ENCODE results near the gene MICAL2. TPM values are rescaled to one million over a fixed set of nuclear protein-coding genes. Genes with fewer than 3 reads are reported as not detected.

MICAL2 gene
- total RNA-seq, 1 experiment from 2014 or later: 37.4 TPM

GRCh38 chr11:12216671-12217374 is 106.4 kb downstream of the MICAL2 start:
- ChIA-PET RAD21 (ENCODE audit: low non-redundant PET in 1 of 2, low total read pairs in 2 of 2, uncharacterized antibody in 2 of 2, unreplicated experiment in 2 of 2) (no interaction called here), CTCF (no interaction called here)
- BruUV-seq (replicated peaks): no TSS peak

More at GRCh38 chr11:12216671-12217374, 106.4 kb downstream of the MICAL2 start:
- H3K4me2 ChIP-seq (ENCODE audit: low read length): no peak overlapping the region
- no peaks in the 10 kb centered on the region for H3K36me3 ChIP-seq (ENCODE audit: control insufficient read depth in 1 of 2, insufficient read depth in 2 of 2, low read length in 2 of 2)
- ATAC-seq: no peak
- H3K27me3 ChIP-seq (ENCODE audit: insufficient read depth, low read length): no peaks in the 10 kb centered on the region
- H3K79me2 ChIP-seq (ENCODE audit: insufficient read depth, low read length): no peaks in the 10 kb centered on the region
- POLR2A ChIA-PET: no interaction called here
- peaks cover 39 to 43% of the 10 kb centered on the region in 2 experiments for H3K4me1 ChIP-seq (ENCODE audit: control insufficient read depth in 1 of 2, insufficient read depth in 2 of 2, low read length in 2 of 2)
- TF ChIP-seq ZFX (IDR thresholded peaks at IDR 0.05) (no peak), EGR1 (IDR thresholded peaks at IDR 0.05; ENCODE audit: low read depth) (no peak), ATF3 (IDR thresholded peaks at IDR 0.05) (no peak), FOSL1 (IDR thresholded peaks at IDR 0.05; ENCODE audit: low read depth) (no peak), CTCF (IDR thresholded peaks at IDR 0.05 in 2 of 3, conservative IDR thresholded peaks at IDR 0.05 in 1 of 3; ENCODE audit: borderline replicate concordance in 1 of 3, insufficient read depth in 1 of 3, low read depth in 2 of 3, low read length in 2 of 3) (no peak), EZH2phosphoT487 (IDR thresholded peaks at IDR 0.05; ENCODE audit: borderline replicate concordance) (no peak), CEBPB (IDR thresholded peaks at IDR 0.05; ENCODE audit: low read depth) (no peak), SRF (IDR thresholded peaks at IDR 0.05; ENCODE audit: low read depth) (no peak), POLR2A (IDR thresholded peaks at IDR 0.05; ENCODE audit: borderline replicate concordance, extremely low read depth, insufficient read depth, insufficient read length) (no peak), MAX (IDR thresholded peaks at IDR 0.05) (no peak), REST (IDR thresholded peaks at IDR 0.05; ENCODE audit: low read depth) (no peak), SP1 (IDR thresholded peaks at IDR 0.05; ENCODE audit: low read depth) (no peak), EZH2 (IDR thresholded peaks at IDR 0.05) (no peak), ZNF274 (IDR thresholded peaks at IDR 0.05; ENCODE audit: low read depth, low read length) (no peak), ZBTB33 (IDR thresholded peaks at IDR 0.05; ENCODE audit: extremely low read depth, insufficient replicate concordance, low read length) (no peak), JUND (IDR thresholded peaks at IDR 0.05) (no peak), YY1 (IDR thresholded peaks at IDR 0.05; ENCODE audit: extremely low read depth, insufficient replicate concordance, low read depth, low read length) (no peak), POLR2AphosphoS5 (IDR thresholded peaks at IDR 0.05; ENCODE audit: low read depth, low read length) (no peak)
- H2AFZ ChIP-seq (ENCODE audit: low read depth, low read length, poor library complexity, severe bottlenecking): no peak overlapping the region
- no peak overlapping the region for H3K27ac ChIP-seq (ENCODE audit: low read depth, low read length)
- DNase-seq (ENCODE audit: low read depth, low spot score): no peak
- H3K4me3 ChIP-seq (replicated peaks in 1 of 2; ENCODE audit: low read depth in 1 of 2, low read length in 2 of 2): no peak overlapping the region
- H3K9me2 ChIP-seq (ENCODE audit: insufficient read depth): no peaks in the 10 kb centered on the region
- no peak overlapping the region for H3K9ac ChIP-seq (ENCODE audit: low read length)
- intact Hi-C loops (cut with micrococcal nuclease): no loop called here
- no peaks in the 10 kb centered on the region for H3K9me3 ChIP-seq (ENCODE audit: control insufficient read depth in 1 of 2, insufficient read depth in 1 of 2, low read depth in 1 of 2, low read length in 2 of 2)
- no peaks in the 10 kb centered on the region for H4K20me1 ChIP-seq (ENCODE audit: insufficient read depth)

Measured in HCT116 (cell line).